HCT116 (cell line): ENCODE results near the gene TMEM40.

Experiments
- EZH2 ChIP-seq: fragments of 200-600 bp; sonication (generic); IDR thresholded peaks from 2 replicates; pipeline ENCODE4 v1.6.1; 2017; ENCODE audit warnings: antibody characterized with exemption, mixed run types
- MAX ChIP-seq: IDR thresholded peaks from 2 replicates; pipeline ENCODE4 v1.6.1; 2012
- POLR2A ChIP-seq: IDR thresholded peaks from 2 replicates; pipeline ENCODE4 v1.7.0; 2011; ENCODE audit warnings: borderline replicate concordance; ENCODE audit not compliant: insufficient read depth, insufficient read length; ENCODE audit errors: extremely low read depth

DNA sequence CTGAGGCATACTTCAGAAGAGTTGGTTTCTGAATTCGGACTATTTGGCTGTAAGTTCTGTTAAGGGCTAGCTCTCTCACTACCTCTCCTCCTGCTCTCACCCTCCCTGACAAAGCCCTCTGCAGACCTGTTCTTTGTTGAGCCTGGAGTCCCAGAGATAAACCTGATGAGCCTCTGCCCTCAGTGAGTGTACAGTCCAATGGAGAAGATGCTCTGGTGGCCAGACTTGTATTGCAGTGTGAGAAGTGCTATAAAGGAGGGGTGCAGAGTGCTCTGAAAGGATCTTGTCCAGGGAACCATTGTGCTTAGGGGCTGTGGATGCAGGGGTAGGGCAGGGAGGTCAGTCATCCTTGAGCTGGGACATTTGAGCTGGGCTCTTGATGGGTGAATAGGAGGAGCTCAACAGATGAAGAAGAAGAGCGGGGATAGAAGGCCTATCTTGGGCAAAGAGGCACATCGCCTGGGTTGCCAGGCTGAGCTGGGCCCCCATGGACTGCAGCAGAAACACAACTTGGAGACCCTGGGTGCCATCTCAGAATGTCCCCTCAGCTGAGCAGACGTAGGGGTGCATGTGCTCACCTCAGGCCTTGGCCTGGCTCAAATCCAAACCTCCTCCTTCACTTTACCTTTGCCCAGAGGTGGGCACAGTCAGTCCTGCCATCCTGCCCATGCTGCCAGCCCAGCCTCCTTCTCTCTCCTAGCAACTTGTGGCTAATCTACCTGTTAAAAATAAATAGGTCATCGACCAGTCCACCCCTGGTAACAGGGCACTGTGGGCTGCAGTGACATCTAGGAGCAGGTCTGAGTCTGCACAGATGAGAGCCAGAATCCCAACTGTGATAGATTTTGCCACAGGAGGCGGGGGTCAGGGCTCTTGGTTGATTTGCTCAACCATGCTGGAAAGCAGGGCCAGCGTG lies 40.7 kb upstream of the TMEM40 start:
- TF ChIP-seq MAX (no peak), POLR2A (no peak), EZH2 (no peak)
